Measurements from ENCODE around the gene SLC25A4.

- TF ChIP-seq YY1 (IDR thresholded peaks at IDR 0.05; ENCODE audit: insufficient read depth, insufficient read length): no peak
- TF ChIP-seq ZNF274 (IDR thresholded peaks at IDR 0.05; ENCODE audit: low read depth, low read length): no peak
Measured at GRCh38 chr4:185182239-185182638, 39.2 kb downstream of the SLC25A4 start.
